ENCODE data around the gene S100A3.

- TF ChIP-seq CTCF (IDR thresholded peaks at IDR 0.05) (no peak), POLR2A (IDR thresholded peaks at IDR 0.05) (no peak)
These were observed 42.7 kb downstream of the S100A3 start for GRCh38 chr1:153506386-153506785.

All from gastroesophageal sphincter (tissue), 3 donors.